HuH-7.5 (cell line): ENCODE results near the gene NCEH1.
"Not testable (repeated sequence)": the region's sequence is repeated elsewhere in the genome, so short reads cannot be mapped to it uniquely, and the experiment has no call there.

ENCODE experiments used
- DNase-seq: peaks from one replicate; pipeline ENCODE4 v3.0.0; 2011; ENCODE audit warnings: low spot score

NCEH1 gene

GRCh38 chr3:172707030-172707429 is 3.8 kb downstream of the NCEH1 start:
- DNase-seq, result no peak

- no peak for DNase-seq
Measured at GRCh38 chr3:172705170-172705569, 5.7 kb downstream of the NCEH1 start.

- no peak for DNase-seq
Measured at GRCh38 chr3:172704001-172704400, 6.9 kb downstream of the NCEH1 start.

- not testable (repeated sequence) for DNase-seq
Measured at GRCh38 chr3:172702731-172703130, 8.1 kb downstream of the NCEH1 start.

- no peak for DNase-seq
Measured at GRCh38 chr3:172702256-172702655, 8.6 kb downstream of the NCEH1 start.

- DNase-seq, result no peak
Measured at GRCh38 chr3:172701751-172702150, 9.1 kb downstream of the NCEH1 start.

- no peak for DNase-seq
Measured at GRCh38 chr3:172700936-172701455, 9.9 kb downstream of the NCEH1 start.

DNA sequence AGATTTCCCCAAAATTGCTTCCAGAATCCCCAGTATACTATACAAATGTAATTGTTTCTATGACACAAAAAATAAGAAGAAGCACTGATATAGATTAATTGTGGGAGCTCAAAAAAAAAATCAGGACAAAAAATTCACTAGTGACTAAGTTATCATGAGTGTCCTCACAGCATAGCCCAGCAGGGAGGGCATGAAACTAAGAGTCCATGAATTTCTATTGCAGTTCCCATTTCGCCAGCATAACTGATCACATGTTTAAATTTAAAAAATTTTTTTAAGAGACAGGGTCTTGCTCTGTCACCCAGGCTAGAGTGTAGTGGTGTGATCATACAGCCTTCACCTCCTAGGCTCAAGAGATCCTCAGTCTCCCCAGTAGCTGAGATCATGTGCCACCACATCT is 10.6 kb downstream of the NCEH1 start:
- DNase-seq, result no peak

DNA sequence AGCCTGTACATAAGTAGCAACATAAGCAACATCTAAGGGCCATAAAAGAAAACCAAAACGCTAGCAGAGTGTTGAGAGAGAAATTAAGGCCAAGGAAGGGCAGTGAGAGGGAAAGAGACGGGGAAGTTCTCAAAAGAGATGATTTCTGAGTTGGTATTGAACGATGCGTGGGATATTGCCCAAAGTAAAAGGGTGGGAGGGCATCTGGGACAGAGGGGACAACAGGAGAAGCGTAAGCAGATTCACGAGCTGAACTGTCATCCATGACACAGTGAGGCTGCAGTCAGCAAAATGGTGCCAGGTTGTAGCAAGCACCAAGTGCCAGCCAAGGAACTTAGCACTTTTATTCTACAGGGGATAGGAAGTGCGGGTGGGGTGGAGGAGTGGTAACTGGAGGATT is 11.8 kb downstream of the NCEH1 start:
- DNase-seq, result no peak

DNA sequence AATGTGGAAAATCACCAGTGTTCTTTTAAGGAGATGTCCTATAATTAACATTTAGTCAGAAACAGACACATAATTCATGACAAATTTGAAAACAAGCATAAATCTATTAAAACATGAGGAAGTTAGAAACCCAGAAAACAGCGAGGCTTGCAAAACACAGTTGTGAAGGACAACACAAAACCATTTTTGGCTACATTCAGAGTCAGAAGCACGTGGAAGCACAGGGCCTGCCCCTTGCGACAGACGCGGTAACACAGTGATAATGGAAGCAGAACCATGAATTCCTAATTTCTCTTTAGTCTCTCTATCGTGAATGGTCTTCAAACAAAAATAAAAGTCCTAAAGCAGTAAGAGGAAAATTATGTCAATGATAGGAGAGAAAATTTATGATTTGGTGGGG is 12.2 kb downstream of the NCEH1 start:
- no peak for DNase-seq

DNA sequence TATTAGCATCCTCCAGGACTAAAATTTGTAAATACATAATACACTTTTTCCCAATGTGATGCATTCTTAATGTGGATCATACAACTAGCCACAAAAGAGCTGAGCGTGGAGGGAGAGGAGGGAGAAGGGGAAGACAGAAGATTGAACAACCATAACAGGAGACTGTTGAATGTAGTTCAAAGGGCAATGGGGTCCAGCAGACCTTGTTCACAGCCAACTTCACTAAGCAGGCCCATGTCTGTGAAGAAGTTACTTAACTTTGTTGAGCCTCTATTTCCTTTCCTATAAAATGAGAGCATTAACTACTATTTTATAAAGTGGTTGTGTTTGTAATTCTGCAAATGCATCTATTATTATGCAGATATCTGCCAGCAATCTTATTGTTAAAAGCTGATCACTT is 13.3 kb downstream of the NCEH1 start:
- no peak for DNase-seq

- DNase-seq, result no peak
Measured at GRCh38 chr3:172696357-172696756, 14.5 kb downstream of the NCEH1 start.

- no peak for DNase-seq
Measured at GRCh38 chr3:172694573-172695246, 16.2 kb downstream of the NCEH1 start.

GRCh38 chr3:172692751-172693338 is 18.0 kb downstream of the NCEH1 start:
- no peak for DNase-seq

GRCh38 chr3:172690936-172691335 is 19.9 kb downstream of the NCEH1 start:
- no peak for DNase-seq

GRCh38 chr3:172688588-172688987 is 22.3 kb downstream of the NCEH1 start:
- DNase-seq, result no peak

DNA sequence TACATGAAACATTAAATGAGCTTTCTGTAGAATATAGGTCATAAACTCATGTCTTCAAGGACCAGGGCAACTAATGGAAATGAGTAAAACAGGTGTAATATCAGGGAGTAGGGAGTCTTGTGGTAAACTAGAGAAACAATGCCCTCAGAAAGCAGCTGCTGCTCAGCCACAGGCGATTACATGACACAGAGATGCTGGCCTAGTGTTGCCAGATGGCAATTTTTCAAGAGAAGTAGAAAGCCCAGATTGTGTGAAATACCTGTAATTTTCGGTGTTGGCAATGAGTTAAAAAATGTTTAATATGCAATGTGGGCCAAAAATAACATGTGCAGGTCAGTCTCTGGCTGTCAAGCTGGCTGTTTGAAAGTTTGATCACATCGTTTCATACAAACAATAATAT is 23.4 kb downstream of the NCEH1 start:
- DNase-seq, result no peak

GRCh38 chr3:172685331-172686214 is 25.3 kb downstream of the NCEH1 start:
- DNase-seq, result no peak

DNA sequence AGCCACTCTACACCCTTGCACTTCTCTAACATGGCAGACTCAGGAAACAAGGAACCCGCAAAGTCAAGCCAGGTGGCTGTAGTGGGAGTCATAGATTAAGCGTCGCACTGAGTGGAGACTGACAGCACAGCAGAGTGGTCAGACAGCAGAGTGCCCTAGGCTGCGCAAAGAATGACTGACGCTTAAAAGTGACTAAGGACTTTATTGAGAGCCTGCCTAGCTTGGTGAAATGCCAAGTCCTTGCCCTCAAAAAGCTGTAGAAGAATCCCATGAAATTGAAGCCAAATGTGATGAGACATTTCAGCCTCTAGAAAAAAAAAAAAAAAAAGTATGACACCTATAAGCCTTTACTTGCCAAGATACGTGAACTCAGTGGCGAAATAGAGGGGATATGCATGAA is 30.2 kb downstream of the NCEH1 start:
- DNase-seq, result no peak

GRCh38 chr3:172679599-172679998 is 31.3 kb downstream of the NCEH1 start:
- DNase-seq, result no peak

DNA sequence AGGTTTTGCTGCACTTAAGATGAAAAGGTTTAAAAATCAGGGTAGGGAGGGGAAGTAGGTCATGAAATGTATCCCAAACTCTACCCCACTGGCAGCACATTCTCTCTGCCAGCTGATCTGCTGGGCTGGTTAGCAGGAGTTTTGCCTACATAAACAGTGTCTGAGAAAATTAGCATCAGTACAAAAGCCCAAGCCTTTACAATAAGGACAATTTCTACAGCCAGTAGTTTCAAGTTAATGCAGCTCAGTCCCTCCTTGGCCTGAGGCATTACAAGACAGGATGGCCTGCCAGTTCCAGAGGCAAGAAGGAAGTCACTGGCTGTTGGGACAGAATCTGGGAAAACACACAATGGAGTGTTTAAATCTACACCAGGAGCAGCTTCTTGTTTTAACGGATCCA is 32.8 kb downstream of the NCEH1 start:
- DNase-seq, result no peak

GRCh38 chr3:172676196-172676922 is 34.5 kb downstream of the NCEH1 start:
- DNase-seq, result no peak
